Gastroesophageal sphincter (tissue), 3 donors: ENCODE measurements around the gene BEGAIN.

Experiments used
- EP300 ChIP-seq: sonication (generic); formaldehyde crosslinking; IDR thresholded peaks from one replicate; pipeline ENCODE4 v1.6.1; 2017; ENCODE audit warnings: antibody characterized with exemption, mild to moderate bottlenecking
- TF ChIP-seq, protein P1 (sequence below), 4 experiments: fragments of 200-600 bp in 2 of 4; fragments of 450-650 bp in 2 of 4; sonication (generic) in 1 of 4; IDR thresholded peaks; one replicate each; pipeline ENCODE4 v1.5.1; 2017 to 2019; ENCODE audit warnings: antibody characterized with exemption in 4 of 4, mild to moderate bottlenecking in 2 of 4, moderate library complexity in 2 of 4

DNA sequence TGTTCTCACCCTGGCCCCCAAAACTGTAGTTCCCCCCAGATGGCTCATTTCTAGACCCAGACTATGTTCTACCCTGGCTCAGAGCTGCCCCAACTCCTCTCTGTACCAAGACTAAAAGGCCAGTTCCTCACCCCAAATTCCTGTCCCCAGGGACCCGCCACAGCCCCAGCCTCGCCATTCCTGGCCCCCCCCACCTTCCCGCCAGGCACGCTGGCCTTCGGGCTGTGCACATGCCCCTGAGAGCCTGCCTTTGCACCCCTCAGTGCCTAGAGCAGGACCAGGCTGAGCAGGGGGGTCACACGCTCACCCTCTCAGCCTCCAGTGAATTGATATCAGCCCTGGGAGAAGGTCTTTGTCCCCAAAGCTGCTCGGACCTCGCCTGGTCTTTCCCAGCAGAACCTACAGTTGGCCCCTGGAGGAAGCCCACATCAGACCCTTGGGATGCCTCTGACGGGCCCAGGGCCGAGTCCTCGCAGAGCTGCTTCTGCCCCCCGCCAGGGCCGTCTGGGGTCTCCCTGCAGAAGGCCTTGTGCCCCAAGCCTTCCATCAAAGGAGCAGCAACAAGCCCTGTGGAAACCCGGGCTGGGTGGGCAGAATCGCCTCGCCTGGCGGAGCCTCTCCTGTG lies 32.4 kb downstream of the BEGAIN start:
- TF ChIP-seq, protein P1, sequence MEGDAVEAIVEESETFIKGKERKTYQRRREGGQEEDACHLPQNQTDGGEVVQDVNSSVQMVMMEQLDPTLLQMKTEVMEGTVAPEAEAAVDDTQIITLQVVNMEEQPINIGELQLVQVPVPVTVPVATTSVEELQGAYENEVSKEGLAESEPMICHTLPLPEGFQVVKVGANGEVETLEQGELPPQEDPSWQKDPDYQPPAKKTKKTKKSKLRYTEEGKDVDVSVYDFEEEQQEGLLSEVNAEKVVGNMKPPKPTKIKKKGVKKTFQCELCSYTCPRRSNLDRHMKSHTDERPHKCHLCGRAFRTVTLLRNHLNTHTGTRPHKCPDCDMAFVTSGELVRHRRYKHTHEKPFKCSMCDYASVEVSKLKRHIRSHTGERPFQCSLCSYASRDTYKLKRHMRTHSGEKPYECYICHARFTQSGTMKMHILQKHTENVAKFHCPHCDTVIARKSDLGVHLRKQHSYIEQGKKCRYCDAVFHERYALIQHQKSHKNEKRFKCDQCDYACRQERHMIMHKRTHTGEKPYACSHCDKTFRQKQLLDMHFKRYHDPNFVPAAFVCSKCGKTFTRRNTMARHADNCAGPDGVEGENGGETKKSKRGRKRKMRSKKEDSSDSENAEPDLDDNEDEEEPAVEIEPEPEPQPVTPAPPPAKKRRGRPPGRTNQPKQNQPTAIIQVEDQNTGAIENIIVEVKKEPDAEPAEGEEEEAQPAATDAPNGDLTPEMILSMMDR (IDR thresholded peaks at IDR 0.05): no peak
- TF ChIP-seq EP300: no peak
